GM12872 (cell line): Measurements from ENCODE around the gene TSC22D1.

Source experiments
- TF ChIP-seq, protein P1 (sequence below): IDR thresholded peaks from 3 replicates; pipeline ENCODE4 v1.5.1; 2011; ENCODE audit warnings: low read depth, mild to moderate bottlenecking, low read length, moderate library complexity; ENCODE audit not compliant: insufficient read depth

TSC22D1 gene

GRCh38 chr13:44433863-44434765 is 142.0 kb downstream of the TSC22D1 start:
- TF ChIP-seq, protein P1, sequence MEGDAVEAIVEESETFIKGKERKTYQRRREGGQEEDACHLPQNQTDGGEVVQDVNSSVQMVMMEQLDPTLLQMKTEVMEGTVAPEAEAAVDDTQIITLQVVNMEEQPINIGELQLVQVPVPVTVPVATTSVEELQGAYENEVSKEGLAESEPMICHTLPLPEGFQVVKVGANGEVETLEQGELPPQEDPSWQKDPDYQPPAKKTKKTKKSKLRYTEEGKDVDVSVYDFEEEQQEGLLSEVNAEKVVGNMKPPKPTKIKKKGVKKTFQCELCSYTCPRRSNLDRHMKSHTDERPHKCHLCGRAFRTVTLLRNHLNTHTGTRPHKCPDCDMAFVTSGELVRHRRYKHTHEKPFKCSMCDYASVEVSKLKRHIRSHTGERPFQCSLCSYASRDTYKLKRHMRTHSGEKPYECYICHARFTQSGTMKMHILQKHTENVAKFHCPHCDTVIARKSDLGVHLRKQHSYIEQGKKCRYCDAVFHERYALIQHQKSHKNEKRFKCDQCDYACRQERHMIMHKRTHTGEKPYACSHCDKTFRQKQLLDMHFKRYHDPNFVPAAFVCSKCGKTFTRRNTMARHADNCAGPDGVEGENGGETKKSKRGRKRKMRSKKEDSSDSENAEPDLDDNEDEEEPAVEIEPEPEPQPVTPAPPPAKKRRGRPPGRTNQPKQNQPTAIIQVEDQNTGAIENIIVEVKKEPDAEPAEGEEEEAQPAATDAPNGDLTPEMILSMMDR, result no peak

DNA sequence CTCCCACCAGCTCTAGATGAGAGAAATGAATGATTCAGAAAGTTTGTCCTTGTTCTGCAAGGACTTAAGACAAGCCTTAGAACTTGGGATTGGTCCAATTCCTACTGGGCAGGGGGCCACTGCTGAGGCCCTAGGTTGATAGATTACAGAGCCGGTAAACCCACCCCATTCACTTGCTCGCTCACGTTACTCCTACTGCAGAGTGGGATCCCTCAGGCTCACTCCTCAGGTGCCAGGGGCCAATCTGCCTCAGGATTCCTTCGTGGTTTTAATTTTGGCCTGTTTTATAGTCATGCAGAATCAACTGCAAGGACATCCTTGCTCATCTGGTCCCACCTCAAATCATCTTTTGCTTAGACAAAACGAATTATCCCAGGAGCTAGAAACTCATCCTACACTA is 143.5 kb downstream of the TSC22D1 start:
- TF ChIP-seq, protein P1, result no peak

DNA sequence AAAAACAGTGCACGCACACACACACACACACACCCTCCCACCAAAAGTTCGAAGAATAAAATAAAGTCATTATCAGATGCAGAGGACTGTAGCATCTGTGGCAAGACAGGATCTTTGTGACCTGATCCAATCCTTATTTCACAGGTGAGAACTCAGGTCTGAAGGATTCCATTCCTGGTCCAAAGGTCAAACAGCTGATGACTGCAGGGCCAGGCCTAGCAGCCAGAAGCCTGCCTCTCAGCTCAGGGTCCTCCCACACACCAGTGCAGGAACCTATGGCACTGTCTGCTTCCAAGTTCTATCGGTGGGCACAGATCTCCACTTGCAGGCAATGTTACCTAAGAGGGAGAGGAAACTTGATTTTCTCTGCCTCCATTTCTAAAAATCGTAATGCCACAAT is 145.0 kb downstream of the TSC22D1 start:
- TF ChIP-seq, protein P1, result no peak

DNA sequence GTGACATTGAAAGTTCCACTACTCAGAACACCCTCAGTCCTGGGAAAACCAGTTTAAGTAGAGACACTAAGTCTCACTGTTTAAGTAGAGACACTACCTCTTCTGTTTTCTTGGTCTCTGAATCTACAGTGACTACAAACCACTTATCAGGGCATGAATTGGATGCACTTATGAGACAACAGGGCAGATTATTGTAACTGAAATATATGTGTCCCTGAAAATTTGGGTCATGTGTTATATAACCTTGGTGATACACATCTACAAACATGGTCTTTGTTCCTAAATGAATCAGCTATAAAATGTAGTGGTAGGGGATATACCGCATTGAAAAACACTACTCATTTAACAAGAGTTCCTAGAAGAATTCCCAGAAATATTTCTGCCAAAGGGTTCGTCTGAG is 146.8 kb downstream of the TSC22D1 start:
- TF ChIP-seq, protein P1, result no peak

DNA sequence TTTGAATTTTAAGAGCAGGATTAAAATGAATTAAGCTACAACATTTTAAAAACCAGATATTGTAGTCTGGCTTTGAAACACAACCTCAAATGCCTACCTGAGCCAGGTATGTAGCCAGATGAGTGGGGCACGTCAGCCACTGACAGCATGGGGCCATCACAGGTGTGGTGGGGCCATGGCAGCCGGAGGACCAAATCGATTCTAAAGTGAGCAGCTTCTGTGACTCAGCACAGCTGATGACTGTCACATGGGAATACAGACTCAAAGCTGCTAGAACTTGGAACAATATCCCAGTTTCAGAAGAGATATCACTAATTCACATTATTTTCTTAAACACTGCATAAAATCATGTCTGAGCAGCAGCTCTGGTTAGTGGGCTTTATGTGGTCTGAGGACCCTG is 149.7 kb downstream of the TSC22D1 start:
- TF ChIP-seq, protein P1, result no peak

GRCh38 chr13:44425815-44426078 is 150.4 kb downstream of the TSC22D1 start:
- TF ChIP-seq, protein P1, result no peak

DNA sequence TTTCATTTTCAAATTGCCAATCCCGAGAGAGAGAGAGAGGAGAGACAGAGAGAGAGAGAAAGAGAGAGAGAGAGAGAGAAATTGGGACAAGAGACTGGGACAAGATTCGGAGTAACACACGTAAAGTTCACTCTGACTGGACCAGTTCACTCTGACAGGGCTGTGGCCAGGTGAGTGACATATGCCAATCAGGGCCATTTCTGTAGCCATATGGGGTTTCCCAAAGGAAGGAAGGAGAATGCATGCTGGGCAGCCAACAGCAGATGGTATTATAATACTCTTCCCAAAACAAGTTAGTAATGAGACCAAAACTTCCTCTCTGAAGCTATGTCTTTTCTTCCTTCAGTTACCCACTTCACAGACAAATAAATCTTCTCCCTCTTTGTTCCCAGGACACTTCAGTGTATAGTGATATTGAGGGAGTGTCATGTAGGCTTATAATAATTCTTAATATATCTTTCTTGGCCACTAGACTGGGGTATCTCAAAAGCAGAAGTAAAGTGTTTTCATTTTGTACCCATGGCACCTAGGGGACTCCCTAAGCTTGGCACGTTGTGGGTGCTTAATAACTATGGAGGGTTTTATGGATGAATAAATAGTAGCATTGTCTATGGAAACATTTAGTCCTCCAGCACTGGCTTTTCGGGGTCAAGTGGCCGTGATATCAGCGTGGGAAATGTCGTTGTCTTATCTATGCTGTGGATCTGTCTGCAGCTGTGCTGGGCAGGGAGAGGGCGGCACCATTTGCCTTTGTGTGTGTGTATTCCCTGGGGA is 150.9 kb downstream of the TSC22D1 start:
- TF ChIP-seq, protein P1, result no peak
